Measurements from ENCODE around the gene HRK. TPM values are rescaled to one million over a fixed set of nuclear protein-coding genes. Genes with fewer than 3 reads are reported as not detected.

Gene HRK
- total and polyA plus RNA-seq, 9 of the 15 experiments (the other 6 are each of a cell fraction or from before 2014, with no cell fraction given): 0.01 to 0.05 (median 0.04) TPM; not detected in 6

- no TSS peak for BruUV-seq (replicated peaks)
- ChIA-PET CTCF (ENCODE audit: low intra/inter-chr PET ratio) (no interaction called here), POLR2A (no interaction called here)
- Histone ChIP-seq H3K4me3 (no peak overlapping the region), H3K79me2 (ENCODE audit: control insufficient read depth, insufficient read depth, low read length) (no peaks in the 10 kb centered on the region), H3K36me3 (ENCODE audit: control insufficient read depth, insufficient read depth, low read length) (no peaks in the 10 kb centered on the region), H3K9me1 (ENCODE audit: control insufficient read depth, insufficient read depth, low read length) (no peaks in the 10 kb centered on the region), H3K27me3 (ENCODE audit: control insufficient read depth in 2 of 2, insufficient read depth in 2 of 2, low read length in 2 of 2) (peaks cover 51 to 81% of the 10 kb centered on the region in 2 experiments), H3K4me1 (replicated peaks in 1 of 2; ENCODE audit: control insufficient read depth in 2 of 2, insufficient read depth in 2 of 2, low read length in 2 of 2) (peaks cover 0 to 29% of the 10 kb centered on the region in 2 experiments; a peak in 3 of 5 replicates), H4K20me1 (replicated peaks; ENCODE audit: control insufficient read depth, insufficient read depth, low read length) (peaks cover 6% of the 10 kb centered on the region; the same call in 1 of the 2 replicates), H3K4me2 (ENCODE audit: insufficient read depth, low read length) (no peak overlapping the region), H3K9ac (ENCODE audit: insufficient read depth in 1 of 2, low read depth in 2 of 2, low read length in 2 of 2) (no peak overlapping the region), H3K9me3 (replicated peaks; ENCODE audit: control insufficient read depth, insufficient read depth, low read depth, low read length) (no peaks in the 10 kb centered on the region), H2AFZ (ENCODE audit: low read depth, low read length) (no peak overlapping the region), H3K27ac (ENCODE audit: extremely low read depth, low read depth, low read length) (no peak overlapping the region)
- ATAC-seq: no peak
- intact Hi-C loops (cut with micrococcal nuclease) (no loop called here), in situ Hi-C loops (cut with MboI) (no loop called here)
- no peak for FAIRE-seq
- 16% methylated on average over 30 of the region's 55 CpGs for WGBS (ENCODE audit: insufficient coverage, low coverage, missing lambda C conversion rate)
- no peak for DNase-seq (ENCODE audit: extremely low read depth in 1 of 4, low spot score in 3 of 4)
- TF ChIP-seq MAFG (tag; conservative IDR thresholded peaks at IDR 0.05) (no peak), KAT8 (IDR thresholded peaks at IDR 0.05; ENCODE audit: low read depth) (no peak), EZH2 (IDR thresholded peaks at IDR 0.05; ENCODE audit: borderline replicate concordance, low read depth, low read length) (peak; percentile 61; the same call in 1 of the 2 replicates), ZNF512 (tag; IDR thresholded peaks at IDR 0.05) (0 out of 2 replicates have a peak, but pooled peaks have one; percentile 44)
These were observed 2.4 kb downstream of the HRK start for GRCh38 chr12:116878567-116879508.
